PC-9 (cell line): ENCODE measurements around the gene ADGRL4. TPM values are rescaled to one million over a fixed set of nuclear protein-coding genes. Genes with fewer than 3 reads are reported as not detected.

Experiments
- BruUV-seq: library from RNA; stranded (reverse); fragments of 400-500 nt; replicated peaks from 2 replicates; lab custom pipeline; 2021; lab: Mats Ljungman, UMichigan
- CTCF ChIA-PET: fragments of 300-600 bp; sonication (Branson Sonifier 250); formaldehyde crosslinking; loops from one replicate; lab custom pipeline; 2022; ENCODE audit warnings: antibody characterized with exemption; lab: Charles Lee
- POLR2A ChIA-PET: fragments of 300-600 bp; sonication (Branson Sonifier 250); formaldehyde crosslinking; loops from one replicate; lab custom pipeline; 2022; ENCODE audit warnings: antibody characterized with exemption; ENCODE audit not compliant: unreplicated experiment; lab: Charles Lee
- DNase-seq, 2 experiments: peaks; one replicate each; pipeline versions ENCODE4 v3.0.0 to v3.0.0-alpha.2; 2015 to 2022; ENCODE audit warnings: mixed read lengths in 1 of 2
- H2AFZ ChIP-seq: fragments of 200-600 bp; sonication (generic); 2 replicates; pipeline ENCODE4 v1.8.1; 2017; ENCODE audit warnings: antibody characterized with exemption
- H3F3A ChIP-seq: fragments of 200-600 bp; sonication (generic); 2 replicates; pipeline ENCODE4 v1.8.1; 2017; ENCODE audit warnings: antibody characterized with exemption, mild to moderate bottlenecking, low read depth; ENCODE audit not compliant: insufficient read depth
- H3K27ac ChIP-seq: fragments of 200-600 bp; sonication (generic); 2 replicates; pipeline ENCODE4 v1.6.1; 2016; ENCODE audit warnings: mixed run types
- H3K27me3 ChIP-seq: fragments of 200-600 bp; sonication (generic); 2 replicates; pipeline ENCODE4 v1.6.1; 2016; ENCODE audit warnings: low read depth, mixed run types; ENCODE audit not compliant: insufficient read depth
- H3K36me3 ChIP-seq: fragments of 200-600 bp; sonication (generic); 2 replicates; pipeline ENCODE4 v1.6.1; 2016; ENCODE audit warnings: low read depth, mixed run types
- H3K4me1 ChIP-seq: fragments of 200-600 bp; sonication (generic); replicated peaks from 2 replicates; pipeline ENCODE4 v1.6.1; 2016; ENCODE audit warnings: mixed run types; ENCODE audit not compliant: insufficient read depth
- H3K4me2 ChIP-seq: fragments of 200-600 bp; sonication (generic); 2 replicates; pipeline ENCODE4 v1.6.1; 2017; ENCODE audit warnings: mixed run types
- H3K4me3 ChIP-seq: fragments of 200-600 bp; sonication (generic); 2 replicates; pipeline ENCODE4 v1.6.1; 2016; ENCODE audit warnings: mixed run types
- H3K79me2 ChIP-seq: fragments of 200-600 bp; sonication (generic); 2 replicates; pipeline ENCODE4 v1.6.1; 2017; ENCODE audit warnings: low read depth, mixed run types
- H3K9me2 ChIP-seq: fragments of 200-600 bp; sonication (generic); 2 replicates; pipeline ENCODE4 v1.8.1; 2017; ENCODE audit warnings: mild to moderate bottlenecking; ENCODE audit not compliant: insufficient read depth
- H3K9me3 ChIP-seq: fragments of 200-600 bp; sonication (generic); 2 replicates; pipeline ENCODE4 v1.8.1; 2016; ENCODE audit warnings: low read depth; ENCODE audit not compliant: insufficient read depth
- H4K20me1 ChIP-seq: fragments of 200-600 bp; sonication (generic); 2 replicates; pipeline ENCODE4 v1.8.1; 2017; ENCODE audit not compliant: insufficient read depth
- EZH2 ChIP-seq: fragments of 200-600 bp; sonication (generic); IDR thresholded peaks from 2 replicates; pipeline ENCODE4 v1.8.0; 2017; ENCODE audit warnings: antibody characterized with exemption, low read depth
- intact Hi-C: fragments of 100-400 bp; cut with micrococcal nuclease; formaldehyde crosslinking; loops from one replicate; pipeline ENCODE4 v1.10.0; 2022; ENCODE audit not compliant: unreplicated experiment
- total RNA-seq: library from RNA; stranded (reverse); gene quantifications from 2 replicates; pipeline ENCODE4 v1.2.3, GENCODE V29; 2021
- TF ChIP-seq, protein P1 (sequence below): fragments of 200-600 bp; sonication (generic); conservative IDR thresholded peaks from 2 replicates; pipeline ENCODE4 v1.6.1; 2017; ENCODE audit warnings: mixed run types, antibody characterized with exemption, mild to moderate bottlenecking, moderate library complexity

Gene ADGRL4
- total RNA-seq, 1 experiment from 2014 or later = not detected

DNA sequence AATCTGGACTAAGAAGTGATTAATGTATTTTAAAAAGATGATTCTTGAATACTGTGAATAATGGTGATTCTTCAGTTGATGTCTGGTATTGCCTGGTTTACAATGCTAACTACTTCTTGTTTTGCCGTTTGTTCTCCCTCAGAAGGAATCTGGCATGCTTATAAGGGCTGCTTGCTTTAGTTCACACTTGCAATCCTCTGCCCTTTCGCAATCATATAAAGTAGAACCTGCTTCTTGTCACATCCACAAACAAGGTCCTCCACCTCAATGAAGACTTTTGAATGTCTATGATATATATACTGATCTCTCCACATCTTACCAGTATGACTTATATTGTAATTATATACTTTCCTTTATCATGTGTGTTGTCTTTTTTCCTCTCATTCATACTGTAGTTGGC, 92.6 kb downstream of the ADGRL4 start:
- intact Hi-C loops = no loop called here
- Histone ChIP-seq H3F3A (no peaks in the 10 kb centered on the region), H4K20me1 (no peaks in the 10 kb centered on the region), H3K9me2 (no peaks in the 10 kb centered on the region), H3K9me3 (no peaks in the 10 kb centered on the region), H3K4me2 (no peak overlapping the region), H3K4me1 (no peaks in the 10 kb centered on the region), H3K27ac (no peak overlapping the region), H3K4me3 (no peak overlapping the region), H3K36me3 (no peaks in the 10 kb centered on the region), H3K27me3 (no peaks in the 10 kb centered on the region), H2AFZ (no peak overlapping the region), H3K79me2 (no peaks in the 10 kb centered on the region)
- BruUV-seq = no TSS peak
- CTCF ChIA-PET = no interaction called here
- POLR2A ChIA-PET = no interaction called here
- DNase-seq = no peak
- no peak for TF ChIP-seq EZH2
- TF ChIP-seq, protein P1, sequence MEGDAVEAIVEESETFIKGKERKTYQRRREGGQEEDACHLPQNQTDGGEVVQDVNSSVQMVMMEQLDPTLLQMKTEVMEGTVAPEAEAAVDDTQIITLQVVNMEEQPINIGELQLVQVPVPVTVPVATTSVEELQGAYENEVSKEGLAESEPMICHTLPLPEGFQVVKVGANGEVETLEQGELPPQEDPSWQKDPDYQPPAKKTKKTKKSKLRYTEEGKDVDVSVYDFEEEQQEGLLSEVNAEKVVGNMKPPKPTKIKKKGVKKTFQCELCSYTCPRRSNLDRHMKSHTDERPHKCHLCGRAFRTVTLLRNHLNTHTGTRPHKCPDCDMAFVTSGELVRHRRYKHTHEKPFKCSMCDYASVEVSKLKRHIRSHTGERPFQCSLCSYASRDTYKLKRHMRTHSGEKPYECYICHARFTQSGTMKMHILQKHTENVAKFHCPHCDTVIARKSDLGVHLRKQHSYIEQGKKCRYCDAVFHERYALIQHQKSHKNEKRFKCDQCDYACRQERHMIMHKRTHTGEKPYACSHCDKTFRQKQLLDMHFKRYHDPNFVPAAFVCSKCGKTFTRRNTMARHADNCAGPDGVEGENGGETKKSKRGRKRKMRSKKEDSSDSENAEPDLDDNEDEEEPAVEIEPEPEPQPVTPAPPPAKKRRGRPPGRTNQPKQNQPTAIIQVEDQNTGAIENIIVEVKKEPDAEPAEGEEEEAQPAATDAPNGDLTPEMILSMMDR = no peak

DNA sequence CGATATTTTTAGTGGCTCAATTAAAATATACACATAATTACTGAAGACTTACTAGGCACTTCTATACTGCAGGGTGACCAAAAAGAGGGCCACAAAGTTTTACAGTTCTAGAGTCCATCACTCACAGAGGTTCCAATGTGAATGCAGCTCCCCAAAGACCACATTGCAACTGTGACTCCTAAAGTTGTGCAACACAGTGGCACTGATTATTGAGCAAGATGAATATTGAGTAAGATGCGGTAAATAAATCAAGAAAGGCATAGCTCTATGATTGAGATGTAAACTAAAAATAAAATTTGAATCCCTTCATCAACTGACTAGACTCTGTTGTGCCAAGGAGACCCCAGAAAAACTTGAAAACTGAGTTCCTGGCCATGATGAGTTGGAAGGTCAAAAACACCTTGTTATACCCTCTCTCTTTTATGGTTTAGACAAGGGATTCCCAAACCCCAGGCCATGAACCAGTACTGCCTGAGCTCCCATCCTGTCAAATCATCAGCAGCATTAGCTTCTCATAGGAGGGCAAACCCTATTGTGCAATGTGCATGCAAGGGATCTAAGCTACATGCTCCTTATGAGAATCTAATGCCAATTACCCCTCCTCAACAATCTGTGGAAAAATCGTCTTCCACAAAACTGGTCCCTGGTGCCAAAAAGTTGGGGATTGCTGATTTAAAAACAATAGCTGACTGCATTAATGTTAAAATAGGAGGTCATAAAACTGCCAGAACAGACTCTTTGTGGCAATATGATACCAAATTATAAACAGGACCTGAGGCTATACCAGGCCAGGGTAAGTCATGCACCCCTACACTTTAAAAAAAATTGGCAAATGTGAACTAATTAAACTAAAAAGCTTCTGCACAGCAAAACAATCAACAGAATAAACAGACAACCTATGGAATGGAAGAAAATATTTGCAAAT, 94.3 kb downstream of the ADGRL4 start:
- ChIA-PET CTCF (no interaction called here), POLR2A (no interaction called here)
- no peaks in the 10 kb centered on the region for H3F3A ChIP-seq
- H3K27me3 ChIP-seq = no peaks in the 10 kb centered on the region
- no TSS peak for BruUV-seq
- no peaks in the 10 kb centered on the region for H3K9me2 ChIP-seq
- H3K27ac ChIP-seq = no peak overlapping the region
- H3K4me1 ChIP-seq = no peaks in the 10 kb centered on the region
- intact Hi-C loops = no loop called here
- no peaks in the 10 kb centered on the region for H3K36me3 ChIP-seq
- TF ChIP-seq, protein P1 = no peak
- TF ChIP-seq EZH2 = no peak
- H4K20me1 ChIP-seq = no peaks in the 10 kb centered on the region
- no peak overlapping the region for H2AFZ ChIP-seq
- no peaks in the 10 kb centered on the region for H3K79me2 ChIP-seq
- no peak overlapping the region for H3K4me3 ChIP-seq
- DNase-seq = no peak
- H3K9me3 ChIP-seq = no peaks in the 10 kb centered on the region
- H3K4me2 ChIP-seq = no peak overlapping the region

DNA sequence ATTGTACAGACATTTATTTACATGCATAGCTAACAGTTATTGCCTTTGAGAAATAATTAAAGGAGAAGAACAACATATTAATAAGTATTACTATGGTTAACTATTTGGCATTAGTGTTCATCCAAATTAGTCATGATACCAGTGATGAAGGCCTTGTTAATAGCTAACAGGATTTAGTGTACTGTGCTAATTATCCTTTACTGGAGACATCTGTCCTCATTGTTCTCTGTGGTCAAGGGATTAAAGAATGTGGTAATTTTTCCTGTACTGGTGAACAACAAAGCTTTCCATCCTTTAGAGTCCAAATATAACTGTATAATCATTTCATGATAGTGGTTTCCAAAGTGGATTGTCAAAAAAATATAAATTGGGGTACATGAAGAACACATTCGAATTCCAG, 103.9 kb downstream of the ADGRL4 start:
- H4K20me1 ChIP-seq = no peaks in the 10 kb centered on the region
- no peak for DNase-seq
- H3K4me2 ChIP-seq = no peak overlapping the region
- no peaks in the 10 kb centered on the region for H3K9me3 ChIP-seq
- H3K27ac ChIP-seq = no peak overlapping the region
- no peaks in the 10 kb centered on the region for H3K27me3 ChIP-seq
- no peaks in the 10 kb centered on the region for H3F3A ChIP-seq
- TF ChIP-seq, protein P1 = no peak
- TF ChIP-seq EZH2 = no peak
- H3K36me3 ChIP-seq = no peaks in the 10 kb centered on the region
- H3K4me3 ChIP-seq = no peak overlapping the region
- H3K4me1 ChIP-seq = no peaks in the 10 kb centered on the region
- H3K79me2 ChIP-seq = no peaks in the 10 kb centered on the region
- peaks cover 6% of the 10 kb centered on the region; the same call in 1 of the 2 replicates for H3K9me2 ChIP-seq
- ChIA-PET CTCF (no interaction called here), POLR2A (no interaction called here)
- BruUV-seq = no TSS peak
- intact Hi-C loops = no loop called here
- H2AFZ ChIP-seq = no peak overlapping the region
